Fibroblast of lung (primary cell): ENCODE data around the gene ZNF564. TPM values are rescaled to one million over a fixed set of nuclear protein-coding genes. Genes with fewer than 3 reads are reported as not detected.
"Not testable (repeated sequence)": the region's sequence is repeated elsewhere in the genome, so short reads cannot be mapped to it uniquely, and the experiment has no call there.

Source experiments
- DNase-seq, 2 donors: peaks; one replicate each; pipeline versions ENCODE4 v3.0.0 to v3.0.0-alpha.2; 2010; ENCODE audit warnings: low read depth in 2 of 2
- H2AFZ ChIP-seq: 2 replicates; pipeline ENCODE4 v1.5.1; 2012; ENCODE audit warnings: low read length, control low read depth, inconsistent platforms
- H3K27ac ChIP-seq: 2 replicates; pipeline ENCODE4 v1.5.1; 2011; ENCODE audit warnings: low read length, control low read depth; ENCODE audit not compliant: insufficient read depth
- H3K27me3 ChIP-seq: 2 replicates; pipeline ENCODE4 v1.5.1; 2011; ENCODE audit warnings: mild to moderate bottlenecking, low read length; ENCODE audit not compliant: control insufficient read depth, insufficient read depth
- H3K36me3 ChIP-seq: 2 replicates; pipeline ENCODE4 v1.5.1; 2011; ENCODE audit warnings: low read length; ENCODE audit not compliant: control insufficient read depth, insufficient read depth
- H3K4me1 ChIP-seq: 2 replicates; pipeline ENCODE4 v1.5.1; 2011; ENCODE audit warnings: low read length; ENCODE audit not compliant: control insufficient read depth, insufficient read depth; ENCODE audit errors: extremely low read depth
- H3K4me2 ChIP-seq: 2 replicates; pipeline ENCODE4 v1.5.1; 2011; ENCODE audit warnings: low read length, control low read depth; ENCODE audit not compliant: insufficient read depth; ENCODE audit errors: extremely low read depth
- H3K4me3 ChIP-seq, 4 experiments: fragments of 200-600 bp in 1 of 4; sonication (generic) in 1 of 4; replicated peaks in 1 of 4; 2 replicates each; pipeline ENCODE4 v1.5.1; 2011 to 2016; ENCODE audit warnings: low read length in 4 of 4, low read depth in 3 of 4, mild to moderate bottlenecking in 3 of 4, control low read depth in 2 of 4, inconsistent platforms in 1 of 4, mixed read lengths in 1 of 4; ENCODE audit not compliant: insufficient read depth in 1 of 4; ENCODE audit errors: control extremely low read depth in 1 of 4
- H3K79me2 ChIP-seq: 2 replicates; pipeline ENCODE4 v1.5.1; 2012; ENCODE audit warnings: mild to moderate bottlenecking, low read length, inconsistent platforms; ENCODE audit not compliant: control insufficient read depth, insufficient read depth
- H3K9ac ChIP-seq: 2 replicates; pipeline ENCODE4 v1.5.1; 2011; ENCODE audit warnings: mild to moderate bottlenecking, low read length, control low read depth; ENCODE audit not compliant: insufficient read depth
- H3K9me3 ChIP-seq: 2 replicates; pipeline ENCODE4 v1.5.1; 2012; ENCODE audit warnings: low read depth, low read length; ENCODE audit not compliant: control insufficient read depth, insufficient read depth
- H4K20me1 ChIP-seq: 2 replicates; pipeline ENCODE4 v1.5.1; 2011; ENCODE audit warnings: low read length; ENCODE audit not compliant: control insufficient read depth, insufficient read depth; ENCODE audit errors: extremely low read depth
- EZH2 ChIP-seq: IDR thresholded peaks from 2 replicates; pipeline ENCODE4 v1.5.1; 2012; ENCODE audit warnings: low read length, control low read depth, mild to moderate bottlenecking; ENCODE audit errors: missing control alignments
- polyA plus RNA-seq, 2 donors: library from polyadenylated mRNA; depleted of rRNA in 1 of 2; stranded (reverse) in 1 of 2; unstranded in 1 of 2; fragments of >200 nt; gene quantifications; 2 replicates each; pipeline ENCODE4 v1.2.1, GENCODE V29; 2011 to 2012; ENCODE audit warnings: missing spikeins in 1 of 2
- total RNA-seq: library from RNA; depleted of rRNA; stranded (reverse); fragments of >200 nt; gene quantifications from 2 replicates; pipeline ENCODE4 v1.2.1, GENCODE V29; 2014
- TF ChIP-seq, protein P1 (sequence below), 2 donors: IDR thresholded peaks in 1 of 2; conservative IDR thresholded peaks in 1 of 2; 1 replicate in 1 of 2; 2 replicates in 1 of 2; pipeline ENCODE4 v1.5.1; 2011 to 2012; ENCODE audit warnings: low read length in 2 of 2, control low read depth in 1 of 2, inconsistent platforms in 1 of 2, low read depth in 1 of 2, mild to moderate bottlenecking in 1 of 2

The ZNF564 gene
- total and polyA plus RNA-seq, 2 donors (not counting 1 experiment from before 2014, with no cell fraction given) = 4.5 to 12.2 TPM

- no peak for DNase-seq
- H3K9ac ChIP-seq = no peak overlapping the region
- H3K4me2 ChIP-seq = no peak overlapping the region
- no peak overlapping the region for H2AFZ ChIP-seq
- no peaks in the 10 kb centered on the region for H3K4me1 ChIP-seq
- H4K20me1 ChIP-seq = no peaks in the 10 kb centered on the region
- H3K79me2 ChIP-seq = no peaks in the 10 kb centered on the region
- no peaks in the 10 kb centered on the region for H3K36me3 ChIP-seq
- H3K27me3 ChIP-seq = no peaks in the 10 kb centered on the region
- no peak overlapping the region for H3K27ac ChIP-seq
- TF ChIP-seq EZH2 = no peak
- TF ChIP-seq, protein P1, sequence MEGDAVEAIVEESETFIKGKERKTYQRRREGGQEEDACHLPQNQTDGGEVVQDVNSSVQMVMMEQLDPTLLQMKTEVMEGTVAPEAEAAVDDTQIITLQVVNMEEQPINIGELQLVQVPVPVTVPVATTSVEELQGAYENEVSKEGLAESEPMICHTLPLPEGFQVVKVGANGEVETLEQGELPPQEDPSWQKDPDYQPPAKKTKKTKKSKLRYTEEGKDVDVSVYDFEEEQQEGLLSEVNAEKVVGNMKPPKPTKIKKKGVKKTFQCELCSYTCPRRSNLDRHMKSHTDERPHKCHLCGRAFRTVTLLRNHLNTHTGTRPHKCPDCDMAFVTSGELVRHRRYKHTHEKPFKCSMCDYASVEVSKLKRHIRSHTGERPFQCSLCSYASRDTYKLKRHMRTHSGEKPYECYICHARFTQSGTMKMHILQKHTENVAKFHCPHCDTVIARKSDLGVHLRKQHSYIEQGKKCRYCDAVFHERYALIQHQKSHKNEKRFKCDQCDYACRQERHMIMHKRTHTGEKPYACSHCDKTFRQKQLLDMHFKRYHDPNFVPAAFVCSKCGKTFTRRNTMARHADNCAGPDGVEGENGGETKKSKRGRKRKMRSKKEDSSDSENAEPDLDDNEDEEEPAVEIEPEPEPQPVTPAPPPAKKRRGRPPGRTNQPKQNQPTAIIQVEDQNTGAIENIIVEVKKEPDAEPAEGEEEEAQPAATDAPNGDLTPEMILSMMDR (conservative IDR thresholded peaks at IDR 0.05 in 1 of 2, IDR thresholded peaks at IDR 0.05 in 1 of 2; ENCODE audit: low read depth in 1 of 2, low read length in 2 of 2) = no peak
- H3K9me3 ChIP-seq = no peaks in the 10 kb centered on the region
- H3K4me3 ChIP-seq = no peak overlapping the region
Observed at GRCh38 chr19:12496480-12496879, 54.8 kb downstream of the ZNF564 start.

DNA sequence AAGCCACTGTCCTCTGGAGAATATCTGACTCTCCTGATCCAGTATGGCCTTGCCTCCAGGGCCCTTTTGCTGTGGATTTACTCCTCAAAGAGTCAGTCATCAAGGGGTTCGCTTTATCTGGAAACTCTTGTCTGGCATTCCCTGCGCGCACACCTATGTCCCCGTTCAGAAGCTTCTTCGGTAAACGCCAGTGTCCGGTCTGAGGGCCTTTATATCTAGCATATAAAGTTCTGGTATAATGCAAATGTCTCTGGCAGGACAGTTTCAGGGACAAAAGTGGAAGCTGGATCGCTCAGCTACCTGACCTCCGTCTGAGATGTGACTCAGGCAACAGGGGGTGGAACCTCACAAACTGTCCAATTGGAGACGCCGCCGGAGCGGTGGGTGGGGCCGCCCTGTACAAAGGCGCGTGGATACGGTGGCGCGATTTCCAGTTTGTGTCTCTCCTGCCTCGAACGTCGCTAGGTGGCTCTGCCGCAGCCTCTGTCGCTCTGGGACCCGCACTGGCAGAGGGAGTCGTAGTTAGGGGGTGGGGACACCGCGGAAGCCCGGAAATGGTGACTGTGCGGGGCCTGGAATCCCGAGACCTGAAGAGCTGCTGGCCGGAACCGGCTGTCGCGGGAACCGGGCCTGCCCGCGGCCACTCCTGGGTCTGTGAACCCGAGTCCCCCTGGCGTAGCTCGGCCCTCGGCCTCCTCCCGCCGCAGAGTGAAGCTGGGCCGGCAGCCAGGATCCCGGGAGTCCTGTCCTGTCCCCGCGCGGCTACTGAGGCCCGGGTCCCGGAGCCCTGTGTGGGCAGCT lies 56.1 kb downstream of the ZNF564 start:
- Histone ChIP-seq H3K4me2 (peak overlapping the region; percentile 77), H3K4me1 (no peaks in the 10 kb centered on the region), H3K79me2 (no peaks in the 10 kb centered on the region), H4K20me1 (no peaks in the 10 kb centered on the region), H3K27ac (peak overlapping the region; percentile 53), H3K4me3 (peak overlapping the region; percentile 31 to 77 (median 58)), H3K36me3 (no peaks in the 10 kb centered on the region), H3K27me3 (no peaks in the 10 kb centered on the region), H3K9ac (peak overlapping the region; percentile 38), H2AFZ (peak overlapping the region; percentile 0), H3K9me3 (no peaks in the 10 kb centered on the region)
- no peak for TF ChIP-seq EZH2
- TF ChIP-seq, protein P1 (conservative IDR thresholded peaks at IDR 0.05 in 1 of 2, IDR thresholded peaks at IDR 0.05 in 1 of 2; ENCODE audit: low read depth in 1 of 2, low read length in 2 of 2) = peak in 1 of 2 donors; percentile 27
- peak; percentile 75 to 84 for DNase-seq

DNA sequence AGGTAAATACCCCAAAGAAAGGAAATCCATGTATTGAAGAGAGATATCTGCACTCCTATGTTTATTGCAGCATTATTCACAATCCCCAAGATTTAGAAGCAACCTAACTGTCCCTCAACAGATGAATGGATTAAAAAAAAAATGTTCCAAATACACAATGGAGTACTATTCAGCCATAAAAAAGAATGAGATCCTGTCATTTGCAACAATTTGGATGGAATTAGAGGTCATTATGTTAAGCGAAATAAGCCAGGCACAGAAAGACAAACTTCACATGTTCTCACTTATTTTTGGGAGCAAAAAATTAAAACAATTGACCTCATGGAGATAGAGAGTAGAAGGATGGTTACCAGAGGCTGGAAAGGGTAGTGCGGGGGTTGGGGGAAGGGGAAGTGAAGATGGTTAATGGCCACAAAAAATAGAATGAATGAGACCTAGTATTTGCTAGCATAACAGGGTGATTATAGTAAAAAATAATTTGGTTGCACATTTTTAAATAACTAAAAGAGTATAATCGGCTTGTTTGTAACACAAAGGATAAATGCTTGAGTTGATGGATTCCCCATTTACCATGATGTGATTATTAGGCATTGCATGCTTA lies 56.9 kb downstream of the ZNF564 start:
- Histone ChIP-seq H2AFZ (no peak overlapping the region), H3K9ac (no peak overlapping the region), H3K9me3 (no peaks in the 10 kb centered on the region), H3K36me3 (no peaks in the 10 kb centered on the region), H3K79me2 (no peaks in the 10 kb centered on the region), H3K4me2 (no peak overlapping the region), H3K27me3 (no peaks in the 10 kb centered on the region), H4K20me1 (no peaks in the 10 kb centered on the region), H3K27ac (no peak overlapping the region), H3K4me1 (no peaks in the 10 kb centered on the region), H3K4me3 (peak overlapping the region in 1 of 4 experiments; percentile 77)
- no peak for DNase-seq
- TF ChIP-seq EZH2 = no peak
- TF ChIP-seq, protein P1 (conservative IDR thresholded peaks at IDR 0.05 in 1 of 2, IDR thresholded peaks at IDR 0.05 in 1 of 2; ENCODE audit: low read depth in 1 of 2, low read length in 2 of 2) = no peak

DNA sequence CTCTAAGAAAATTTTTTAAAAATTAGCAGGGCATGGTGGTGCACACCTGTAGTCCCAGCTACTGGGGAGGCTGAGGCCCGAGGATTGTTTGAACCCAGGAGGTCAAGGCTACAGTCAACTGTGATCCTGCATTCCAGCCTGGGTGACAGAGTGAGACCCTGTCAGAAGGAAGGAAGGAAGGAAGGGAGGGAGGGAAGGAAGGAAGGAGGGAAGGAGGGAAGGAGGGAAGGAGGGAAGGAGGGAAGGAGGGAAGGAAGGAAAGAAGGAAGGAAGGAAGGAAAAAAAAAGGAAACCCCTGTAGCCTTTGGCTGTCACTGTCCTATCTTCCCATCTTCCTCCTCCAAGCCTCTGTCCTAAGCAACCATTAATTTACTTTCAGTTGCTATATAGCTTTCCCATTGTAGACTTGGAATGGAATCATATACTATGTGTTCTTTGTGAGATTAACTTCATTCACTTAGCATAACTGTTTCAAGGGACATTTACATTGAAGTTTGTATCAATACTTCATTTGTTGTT lies 65.0 kb downstream of the ZNF564 start:
- not testable (repeated sequence) for H3K9ac ChIP-seq, DNase-seq, H3K9me3 ChIP-seq, H3K36me3 ChIP-seq, H3K27me3 ChIP-seq, H3K79me2 ChIP-seq, H4K20me1 ChIP-seq, H2AFZ ChIP-seq, H3K4me3 ChIP-seq, H3K27ac ChIP-seq, H3K4me2 ChIP-seq, H3K4me1 ChIP-seq
